GM18867 (cell line): Measurements from ENCODE around the gene SSBP3.
A peak's percentile ranks its signal among the peaks of the same experiment; 100 is the strongest.

Experiments
- ATAC-seq: cut with Tn5 transposase; IDR thresholded peaks from one replicate; pipeline ENCODE4 v1.9.1; 2021; ENCODE audit warnings: mild to moderate bottlenecking, moderate library complexity; ENCODE audit not compliant: unreplicated experiment

Gene SSBP3

DNA sequence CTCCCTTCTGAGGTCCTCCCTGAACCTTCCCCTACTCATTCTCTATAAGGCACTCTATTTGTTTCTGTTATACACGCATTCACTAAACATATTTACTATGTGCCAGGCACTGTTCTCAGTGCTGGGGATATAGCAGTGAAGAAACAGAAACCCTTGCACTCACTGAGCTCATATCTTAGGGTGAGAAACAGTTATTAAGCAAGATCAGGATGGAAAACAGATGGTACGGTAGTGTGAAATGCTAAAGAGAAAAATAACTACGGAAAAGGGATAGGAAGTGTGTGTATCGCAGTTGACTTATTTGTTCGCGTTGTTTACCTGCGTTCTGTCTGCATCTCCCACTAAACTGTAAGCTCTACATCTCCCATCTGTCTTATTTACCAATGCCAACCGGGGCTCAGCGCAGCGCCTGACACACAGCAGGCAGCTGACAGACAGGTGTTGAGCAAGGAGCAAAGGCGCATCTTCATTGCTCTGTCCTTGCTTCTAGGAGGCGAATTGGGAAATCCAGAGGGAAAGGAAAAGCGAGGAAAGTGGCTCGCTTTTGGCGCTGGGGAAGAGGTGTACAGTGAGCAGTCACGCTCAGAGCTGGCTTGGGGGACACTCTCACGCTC is 206.9 kb downstream of the SSBP3 start:
- ATAC-seq, result peak; percentile 6

DNA sequence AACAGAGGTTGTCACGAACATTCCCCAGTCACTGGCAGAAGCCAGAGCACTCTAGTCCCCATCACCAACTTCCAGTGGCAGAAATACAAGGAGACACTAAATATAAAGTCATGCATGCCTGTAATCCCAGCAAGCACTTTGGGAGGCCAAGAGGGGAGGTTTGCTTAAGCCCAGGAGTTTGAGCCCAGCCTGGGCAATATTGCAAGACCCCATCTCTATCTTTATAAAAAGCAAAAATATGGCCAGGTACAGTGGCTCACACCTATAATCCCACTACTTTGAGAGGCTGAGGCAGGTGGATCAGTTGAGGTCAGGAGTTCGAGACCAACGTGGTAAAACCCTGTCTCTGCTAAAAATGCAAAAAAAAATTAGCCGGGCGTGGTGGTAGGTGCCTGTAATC is 212.7 kb downstream of the SSBP3 start:
- ATAC-seq, result no peak

DNA sequence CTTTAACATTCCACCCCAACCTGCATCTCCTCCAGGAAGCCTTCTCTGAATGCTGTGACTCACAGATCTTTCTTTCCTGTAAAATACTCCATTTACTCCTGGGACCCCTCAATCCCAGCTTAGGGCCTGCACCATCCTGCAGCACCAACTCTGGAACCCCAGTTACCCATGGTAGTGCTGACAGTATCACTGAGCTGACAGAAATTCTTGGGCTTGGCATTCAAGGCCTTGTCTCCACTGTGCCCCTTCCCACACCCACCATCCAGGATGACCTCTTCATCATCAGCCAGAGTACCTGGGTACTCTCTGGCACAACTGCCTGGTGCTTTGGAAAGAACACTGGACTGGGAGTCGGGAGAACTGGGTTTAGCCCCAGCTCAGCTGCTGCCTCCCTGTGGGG is 214.7 kb downstream of the SSBP3 start:
- no peak for ATAC-seq

DNA sequence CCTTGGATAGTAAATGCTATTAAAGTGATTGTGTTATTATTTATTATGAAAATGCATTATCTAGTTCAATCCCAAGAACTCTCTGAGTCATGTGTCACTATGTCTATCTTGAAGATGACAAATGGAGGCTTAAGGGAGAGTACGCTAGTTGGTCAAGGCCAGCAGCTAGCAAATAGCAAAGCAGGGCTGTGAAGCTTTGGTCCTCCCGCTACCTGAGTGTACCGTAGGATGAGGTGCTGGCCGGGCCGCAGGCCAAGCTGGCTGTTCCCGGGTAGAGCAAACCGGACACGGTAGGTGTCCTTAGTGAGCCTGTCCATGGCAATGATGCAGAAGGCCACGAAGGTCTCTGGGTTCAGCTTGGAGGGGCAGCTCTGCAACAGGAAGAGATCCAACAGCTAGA is 215.7 kb downstream of the SSBP3 start:
- ATAC-seq, result no peak

DNA sequence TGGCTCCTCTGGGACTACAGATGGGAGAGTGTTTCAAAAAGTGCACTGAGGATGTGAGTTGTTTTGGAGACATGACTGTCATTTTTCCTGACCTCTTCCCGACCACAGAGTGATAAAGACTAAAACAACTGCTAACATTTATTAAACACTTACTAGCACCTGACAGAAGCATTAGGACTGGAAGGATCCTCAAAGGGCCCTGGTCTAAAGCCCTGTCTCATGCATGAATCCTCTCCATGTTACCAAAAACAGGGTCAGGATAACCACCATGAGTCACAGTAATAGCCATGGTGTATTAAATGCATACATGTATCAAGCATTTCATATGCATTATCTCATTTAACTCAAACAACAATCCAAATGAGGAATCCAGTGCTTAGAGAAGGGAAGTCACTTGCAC is 217.9 kb downstream of the SSBP3 start:
- ATAC-seq, result no peak

DNA sequence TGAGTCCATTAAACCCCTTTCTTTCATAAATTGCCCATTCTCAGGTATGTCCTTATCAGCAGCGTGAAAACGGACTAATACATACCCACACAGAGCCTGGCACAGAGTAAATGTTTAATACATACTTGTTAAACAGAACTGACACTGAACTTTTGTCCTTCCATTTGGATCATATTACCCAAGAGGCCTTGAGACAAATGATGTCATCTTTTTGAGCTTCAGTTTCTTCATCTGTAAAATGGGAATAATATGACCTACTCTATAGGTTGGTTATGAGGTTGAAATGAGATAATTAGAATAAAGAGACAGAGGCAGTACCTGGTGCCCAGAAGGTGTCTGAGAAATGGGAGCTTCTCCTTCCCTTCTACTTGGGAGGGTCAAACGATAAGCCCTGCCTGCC is 220.1 kb downstream of the SSBP3 start:
- ATAC-seq, result no peak

DNA sequence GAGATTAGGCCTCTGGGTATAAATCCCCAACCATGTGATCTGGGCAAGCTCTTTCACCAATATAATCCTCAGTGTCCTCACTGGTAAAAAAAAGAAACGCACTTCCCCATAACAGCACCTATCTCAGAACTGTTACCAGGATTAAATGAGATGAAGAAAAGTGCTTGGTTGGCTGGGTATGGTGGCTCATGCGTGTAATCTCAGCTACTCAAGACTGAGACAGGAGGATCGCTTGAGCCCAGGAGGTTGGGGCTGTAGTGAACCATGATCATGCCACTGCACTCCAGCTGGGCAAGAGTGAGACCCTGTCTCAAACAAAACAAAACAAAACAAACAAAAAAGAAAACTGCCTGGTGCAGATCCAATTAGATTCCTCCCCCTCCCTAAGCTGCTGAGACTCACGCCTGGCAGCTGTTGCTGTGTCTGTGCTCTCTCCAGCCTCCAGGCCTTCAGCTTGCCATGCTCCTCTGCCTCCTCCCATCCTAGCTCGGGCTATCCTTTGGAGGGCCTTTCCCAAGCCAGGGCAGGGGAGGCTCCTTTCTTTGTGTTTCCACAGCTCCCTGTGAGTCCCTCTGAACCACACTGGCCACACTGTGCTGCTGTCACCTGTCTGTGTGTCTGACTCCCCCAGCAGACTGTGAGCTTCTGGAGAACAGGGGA is 225.4 kb downstream of the SSBP3 start:
- ATAC-seq, result no peak

DNA sequence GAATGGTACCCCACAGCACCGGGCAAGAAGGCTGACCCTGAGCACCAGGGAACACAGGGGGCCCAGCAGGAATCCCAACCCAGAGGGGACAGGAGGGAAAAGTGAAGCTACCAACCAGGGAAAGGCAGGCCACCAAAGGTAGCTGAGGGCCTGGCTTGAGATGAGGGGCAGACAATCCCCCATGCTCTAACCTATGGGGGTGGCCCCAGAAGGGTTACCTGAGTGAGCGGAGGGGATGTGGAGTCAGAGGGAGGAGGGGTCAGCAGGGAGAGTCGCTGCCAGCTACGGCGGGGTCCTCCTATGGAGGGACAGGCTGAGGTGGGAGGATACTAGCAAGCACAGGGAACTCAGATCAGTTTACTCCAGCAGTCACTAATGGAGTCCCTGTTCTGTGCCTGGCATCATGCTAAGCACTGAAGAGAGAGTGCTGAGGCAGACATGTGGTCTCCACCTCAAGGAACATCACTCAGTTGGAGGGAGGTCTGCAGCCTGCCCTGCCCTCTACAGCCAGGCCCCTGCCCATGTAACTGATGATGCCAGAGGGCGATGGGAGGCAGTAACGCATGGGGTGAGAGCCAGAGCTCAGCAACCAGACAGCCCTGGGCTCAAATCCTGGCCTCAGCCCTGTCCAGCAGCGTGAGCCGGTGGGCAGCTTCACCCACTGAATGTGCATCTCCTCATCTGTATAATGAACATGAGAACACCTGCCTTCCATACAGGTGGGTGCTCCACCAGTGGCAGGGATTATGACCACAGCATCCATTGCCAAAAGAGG is 227.7 kb downstream of the SSBP3 start:
- ATAC-seq, result no peak

DNA sequence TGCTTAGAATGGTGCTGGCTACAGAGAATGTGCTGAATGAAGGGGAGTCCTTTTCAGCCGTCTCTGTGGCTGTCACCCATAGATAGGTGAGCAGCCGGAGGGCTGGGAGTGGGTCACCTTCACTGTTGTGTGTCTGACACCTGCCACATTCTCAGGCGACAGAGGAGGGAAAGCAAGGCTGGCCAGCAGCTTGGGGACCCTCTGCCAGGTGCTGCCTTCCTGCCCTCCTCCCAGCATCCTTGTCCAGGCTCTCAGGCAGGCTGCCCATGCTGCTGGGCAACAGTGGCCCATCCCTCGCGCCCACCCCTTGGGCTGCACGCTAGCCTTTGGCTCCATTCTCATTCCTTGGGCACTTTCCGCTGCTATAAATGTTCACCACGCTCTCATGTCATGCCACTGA is 228.5 kb downstream of the SSBP3 start:
- no peak for ATAC-seq

DNA sequence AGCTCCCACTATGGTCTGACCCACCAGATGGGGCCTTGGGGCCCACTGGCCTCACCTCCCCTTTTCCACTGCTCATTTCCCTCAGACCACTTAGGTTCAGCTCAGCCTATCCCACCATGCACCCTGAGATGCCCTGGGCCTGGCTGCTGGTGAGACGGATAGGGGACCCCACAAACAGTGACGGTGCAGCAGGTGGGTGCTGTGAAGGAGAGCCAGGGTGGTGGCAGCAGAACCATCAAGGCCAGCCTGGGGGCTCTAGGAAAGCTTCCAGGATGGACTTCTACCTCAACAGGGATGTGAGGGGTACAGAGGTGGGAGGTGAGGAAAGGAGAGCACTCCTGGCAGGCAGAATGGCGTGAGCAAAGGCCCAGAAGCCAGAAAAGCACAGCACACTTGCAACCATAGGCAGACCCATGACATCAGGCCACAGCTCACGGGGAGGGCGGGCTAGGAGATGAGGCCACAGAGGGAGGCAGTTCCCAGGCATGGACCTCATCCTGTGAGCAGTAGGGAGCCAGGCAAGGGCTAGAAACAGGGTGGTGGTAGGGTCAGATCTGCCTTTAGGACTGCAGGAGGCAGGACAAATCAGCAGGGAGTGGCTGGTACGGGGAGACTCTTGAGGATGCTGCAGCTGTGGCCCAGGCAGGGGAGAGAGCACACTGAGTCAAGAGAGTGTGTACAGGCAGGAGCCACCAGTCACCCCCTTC is 229.4 kb downstream of the SSBP3 start:
- ATAC-seq, result no peak
